CD14-positive monocyte (primary cell): ENCODE results near the gene NEK10. TPM values are rescaled to one million over a fixed set of nuclear protein-coding genes. Genes with fewer than 3 reads are reported as not detected.

Experiments used
- DNase-seq, 3 donors: peaks; one replicate each; pipeline ENCODE4 v3.0.0-alpha.2; 2011 to 2022
- H2AFZ ChIP-seq: 2 replicates; pipeline ENCODE4 v1.6.0; 2012; ENCODE audit warnings: mild to moderate bottlenecking, low read depth, low read length, inconsistent platforms; ENCODE audit not compliant: insufficient read depth, poor library complexity, severe bottlenecking
- H3K27ac ChIP-seq, 2 donors: 1 replicate in 1 of 2; 2 replicates in 1 of 2; pipeline ENCODE4 v1.5.1; 2012 to 2013; ENCODE audit warnings: low read length in 2 of 2, control low read depth in 1 of 2, inconsistent platforms in 1 of 2, low read depth in 1 of 2, mild to moderate bottlenecking in 1 of 2
- H3K27me3 ChIP-seq, 2 donors: one replicate each; pipeline versions ENCODE4 v1.6.0 to v1.6.1; 2011 to 2013; ENCODE audit warnings: low read length in 2 of 2; ENCODE audit not compliant: control insufficient read depth in 2 of 2, insufficient read depth in 2 of 2
- H3K36me3 ChIP-seq, 2 donors: replicated peaks in 1 of 2; 1 replicate in 1 of 2; 2 replicates in 1 of 2; pipeline versions ENCODE4 v1.5.1 to v1.6.1; 2012 to 2013; ENCODE audit warnings: low read length in 2 of 2, control low read depth in 1 of 2, inconsistent platforms in 1 of 2, mild to moderate bottlenecking in 1 of 2; ENCODE audit not compliant: insufficient read depth in 2 of 2, control insufficient read depth in 1 of 2
- H3K4me1 ChIP-seq, 2 donors: 1 replicate in 1 of 2; 2 replicates in 1 of 2; pipeline versions ENCODE4 v1.5.1 to v1.6.1; 2012 to 2013; ENCODE audit warnings: low read length in 2 of 2, control low read depth in 1 of 2, inconsistent platforms in 1 of 2, mild to moderate bottlenecking in 1 of 2, moderate library complexity in 1 of 2; ENCODE audit not compliant: insufficient read depth in 2 of 2, control insufficient read depth in 1 of 2
- H3K4me2 ChIP-seq: replicated peaks from 2 replicates; pipeline ENCODE3; 2012; ENCODE audit warnings: low read length, moderate library complexity, mild to moderate bottlenecking; ENCODE audit not compliant: poor library complexity, severe bottlenecking; ENCODE audit errors: extremely low read depth
- H3K4me3 ChIP-seq, 3 experiments: fragments of 200-600 bp in 1 of 3; sonication (generic) in 1 of 3; replicated peaks in 1 of 3; 1 replicate in 2 of 3; 2 replicates in 1 of 3; pipeline ENCODE4 v1.5.1; 2011 to 2013; ENCODE audit warnings: low read length in 3 of 3, mild to moderate bottlenecking in 3 of 3, control low read depth in 2 of 3, low read depth in 2 of 3, inconsistent platforms in 1 of 3, moderate library complexity in 1 of 3
- H3K79me2 ChIP-seq: 2 replicates; pipeline ENCODE4 v1.6.0; 2012; ENCODE audit warnings: mild to moderate bottlenecking, control low read depth, inconsistent platforms, low read length, moderate library complexity; ENCODE audit not compliant: insufficient read depth
- H3K9ac ChIP-seq: 2 replicates; pipeline ENCODE4 v1.6.0; 2017; ENCODE audit warnings: low read length, mild to moderate bottlenecking; ENCODE audit not compliant: insufficient read depth, poor library complexity, severe bottlenecking
- H3K9me3 ChIP-seq, 2 donors: replicated peaks in 1 of 2; 1 replicate in 1 of 2; 2 replicates in 1 of 2; pipeline versions ENCODE4 v1.5.1 to v1.6.1; 2012 to 2013; ENCODE audit warnings: low read length in 2 of 2, control low read depth in 1 of 2; ENCODE audit not compliant: control insufficient read depth in 1 of 2, insufficient read depth in 1 of 2
- H4K20me1 ChIP-seq: 2 replicates; pipeline ENCODE4 v1.6.0; 2012; ENCODE audit warnings: mild to moderate bottlenecking, low read length, control low read depth, moderate library complexity; ENCODE audit not compliant: insufficient read depth
- H3K27ac Mint-ChIP-seq, 7 donors: one replicate each; pipeline ENCODE4 v1.8.0; 2020; ENCODE audit warnings: mild to moderate bottlenecking in 7 of 7, mixed read lengths in 7 of 7, moderate library complexity in 6 of 7, inconsistent platforms in 2 of 7
- H3K27me3 Mint-ChIP-seq, 3 donors: one replicate each; pipeline ENCODE4 v1.8.0; 2021 to 2022; ENCODE audit warnings: low read depth in 3 of 3, mild to moderate bottlenecking in 3 of 3, mixed read lengths in 3 of 3, moderate library complexity in 3 of 3, inconsistent platforms in 1 of 3
- H3K36me3 Mint-ChIP-seq, 2 donors: one replicate each; pipeline ENCODE4 v1.8.0; 2020; ENCODE audit warnings: mixed read lengths in 2 of 2, inconsistent platforms in 1 of 2, mild to moderate bottlenecking in 1 of 2
- H3K4me1 Mint-ChIP-seq: one replicate; pipeline ENCODE4 v1.8.0; 2020; ENCODE audit warnings: mild to moderate bottlenecking, mixed read lengths
- H3K4me3 Mint-ChIP-seq, 2 donors: one replicate each; pipeline ENCODE4 v1.8.0; 2020; ENCODE audit warnings: mild to moderate bottlenecking in 2 of 2, mixed read lengths in 2 of 2, moderate library complexity in 1 of 2
- H3K9me3 Mint-ChIP-seq, 7 donors: one replicate each; pipeline ENCODE4 v1.8.0; 2020 to 2022; ENCODE audit warnings: mixed read lengths in 7 of 7, mild to moderate bottlenecking in 6 of 7, moderate library complexity in 6 of 7, inconsistent platforms in 2 of 7
- CTCF ChIP-seq: fragments of 200-600 bp; IDR thresholded peaks from one replicate; pipeline ENCODE4 v1.8.0; 2022; ENCODE audit warnings: antibody characterized with exemption, mild to moderate bottlenecking
- WGBS: methylation state at CpG from one replicate; pipeline ENCODE4 v1.1.5; 2013; ENCODE audit warnings: missing lambda C conversion rate; ENCODE audit not compliant: insufficient coverage; 5-methylcytosine and 5-hydroxymethylcytosine counted together
- intact Hi-C, 2 donors: fragments of 100-400 bp; cut with micrococcal nuclease; formaldehyde crosslinking; loops; one replicate each; pipeline versions ENCODE4 v1.15.0 to v1.15.1; 2023
- polyA plus RNA-seq, 3 donors: library from polyadenylated mRNA; depleted of rRNA in 1 of 3; unstranded in 2 of 3; stranded (reverse) in 1 of 3; fragments of 300-500 nt in 2 of 3; fragments of >200 nt in 1 of 3; fragmentation: Illumina TruSeq in 2 of 3; gene quantifications; 1 replicate in 2 of 3; 2 replicates in 1 of 3; pipeline ENCODE4 v1.2.3, GENCODE V29; 2012 to 2021

The NEK10 gene
- polyA plus RNA-seq, 3 donors = not detected

- no peaks in the 10 kb centered on the region for H3K4me1 ChIP-seq
- H3K4me2 ChIP-seq = no peak overlapping the region
- Mint-ChIP-seq H3K9me3 (no peaks in the 10 kb centered on the region), H3K27ac (no peak overlapping the region), H3K27me3 (no peaks in the 10 kb centered on the region), H3K4me3 (no peak overlapping the region), H3K36me3 (no peaks in the 10 kb centered on the region), H3K4me1 (peaks cover 6% of the 10 kb centered on the region)
- no peaks in the 10 kb centered on the region for H3K36me3 ChIP-seq
- no peaks in the 10 kb centered on the region for H3K9me3 ChIP-seq
- intact Hi-C loops = no loop called here
- no peak for DNase-seq
- WGBS = 0% methylated on average over 3 of the region's 5 CpGs
- no peaks in the 10 kb centered on the region for H3K79me2 ChIP-seq
- no peak overlapping the region for H3K4me3 ChIP-seq
- no peaks in the 10 kb centered on the region for H4K20me1 ChIP-seq
- no peak for TF ChIP-seq CTCF
- H3K27me3 ChIP-seq = no peaks in the 10 kb centered on the region
- H2AFZ ChIP-seq = no peak overlapping the region
- H3K9ac ChIP-seq = no peak overlapping the region
- H3K27ac ChIP-seq = no peak overlapping the region
Observed at GRCh38 chr3:27345493-27345892, 23.7 kb downstream of the NEK10 start.

GRCh38 chr3:27345045-27345444 lies 24.1 kb downstream of the NEK10 start:
- H3K9ac ChIP-seq = no peak overlapping the region
- WGBS = 100% methylated on average over 1 of the region's 2 CpGs
- H4K20me1 ChIP-seq = no peaks in the 10 kb centered on the region
- Mint-ChIP-seq H3K27me3 (peaks cover 0 to 1% (median 0%) of the 10 kb centered on the region in 3 donors), H3K36me3 (no peaks in the 10 kb centered on the region), H3K27ac (no peak overlapping the region), H3K9me3 (peaks cover 0 to 1% (median 0%) of the 10 kb centered on the region in 7 donors), H3K4me1 (peaks cover 8% of the 10 kb centered on the region), H3K4me3 (no peak overlapping the region)
- no peak overlapping the region for H2AFZ ChIP-seq
- no peak for TF ChIP-seq CTCF
- no peaks in the 10 kb centered on the region for H3K79me2 ChIP-seq
- no peaks in the 10 kb centered on the region for H3K36me3 ChIP-seq
- no peaks in the 10 kb centered on the region for H3K4me1 ChIP-seq
- H3K4me2 ChIP-seq = no peak overlapping the region
- intact Hi-C loops = no loop called here
- H3K27me3 ChIP-seq = no peaks in the 10 kb centered on the region
- H3K27ac ChIP-seq = no peak overlapping the region
- no peak overlapping the region for H3K4me3 ChIP-seq
- H3K9me3 ChIP-seq = no peaks in the 10 kb centered on the region
- DNase-seq = no peak
